Ramos (cell line): ENCODE data around the gene SH2D4B.

ENCODE experiments used
- in situ Hi-C: fragments of 300-500 bp; cut with MboI; formaldehyde crosslinking; loops from one replicate; pipeline ENCODE4 v1.14.3; 2022; ENCODE audit warnings: low sequenced_read_pairs; ENCODE audit not compliant: unreplicated experiment

The SH2D4B gene

DNA sequence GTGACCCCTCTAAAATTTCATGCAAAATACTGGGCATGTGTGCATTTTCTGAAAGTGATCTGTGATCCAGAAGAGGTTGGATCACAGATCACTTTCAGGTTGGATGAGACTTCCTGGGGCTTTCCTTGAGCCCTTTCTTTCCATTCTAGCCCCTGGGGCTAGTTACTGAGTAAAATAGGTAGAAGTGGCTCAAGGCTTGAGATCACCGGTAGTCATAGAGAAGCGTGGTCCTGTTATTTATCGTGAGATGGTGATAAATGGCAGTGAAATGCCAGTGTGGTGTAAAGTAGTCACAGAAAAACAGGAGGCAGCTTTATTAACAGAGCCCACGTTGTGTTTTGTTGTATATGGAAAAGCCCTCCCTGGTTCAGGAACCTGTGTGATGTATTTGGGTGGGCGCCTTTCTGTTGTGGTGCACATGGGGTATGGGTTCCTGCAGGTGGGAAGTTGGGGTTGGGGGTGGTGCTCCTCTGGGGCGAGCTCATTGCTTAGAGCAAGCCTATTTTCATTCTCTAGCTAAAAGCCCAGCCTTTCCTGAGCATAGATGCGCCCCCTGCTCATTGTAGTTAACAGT is 34.0 kb upstream of the SH2D4B start:
- in situ Hi-C loops = no loop called here

DNA sequence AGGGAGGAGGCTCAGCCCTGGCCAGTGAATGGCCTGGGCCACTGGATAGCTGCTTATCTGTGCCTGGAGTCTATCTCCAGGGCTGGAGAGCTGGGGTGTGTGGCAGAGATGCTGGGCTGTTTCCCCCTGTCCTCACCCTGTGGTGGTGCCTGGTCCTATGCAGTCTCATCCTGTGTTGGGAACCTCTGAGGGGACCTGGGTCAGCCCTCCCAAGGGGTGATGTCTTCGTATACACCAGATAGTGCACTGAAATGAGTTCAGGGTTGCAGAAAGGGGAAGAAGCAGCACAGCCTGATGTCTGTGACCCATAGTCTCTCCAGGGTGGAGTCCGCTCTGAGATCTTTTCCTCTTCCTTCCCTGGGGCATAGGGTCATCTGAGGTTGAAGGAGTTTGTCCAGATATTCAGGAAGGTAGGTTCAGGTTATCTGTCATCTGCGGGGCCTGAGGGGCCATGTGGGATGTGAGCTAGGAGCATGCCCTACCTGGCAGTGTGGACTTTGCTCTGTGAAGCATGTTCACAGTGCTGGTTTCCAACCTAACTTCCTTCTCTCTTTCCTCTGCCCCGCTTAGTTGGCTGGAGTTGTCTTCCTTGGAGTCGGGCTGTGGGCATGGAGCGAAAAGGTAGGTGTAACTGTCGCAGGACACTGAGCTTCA is 33.4 kb upstream of the SH2D4B start:
- in situ Hi-C loops = no loop called here

- in situ Hi-C loops = loop anchor here (5.0 kb wide), 1 partner anchor 58 kb away; no protein-coding TSS in a partner anchor
Observed at GRCh38 chr10:80504897-80505465, 32.7 kb upstream of the SH2D4B start.

DNA sequence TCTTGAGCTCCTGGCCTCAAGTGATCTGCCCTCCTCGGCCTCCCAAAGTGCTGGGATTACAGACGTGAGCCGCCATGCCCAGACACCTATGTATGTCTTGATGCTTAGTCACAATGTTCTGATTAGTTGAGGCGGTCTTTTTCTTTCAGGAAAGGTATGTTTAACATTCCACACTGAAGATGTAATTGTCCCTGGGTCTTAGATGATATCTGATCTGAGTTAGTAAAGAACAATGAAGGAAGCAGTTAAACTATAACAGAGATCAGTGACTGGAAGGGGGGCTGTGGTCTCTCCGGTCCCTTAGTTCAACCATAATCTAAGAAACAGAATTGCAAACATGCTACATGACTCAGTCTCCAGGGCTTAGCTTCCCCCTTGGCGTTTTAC is 31.5 kb upstream of the SH2D4B start:
- in situ Hi-C loops = loop anchor here (5.0 kb wide), 1 partner anchor 59 kb away; no protein-coding TSS in a partner anchor

DNA sequence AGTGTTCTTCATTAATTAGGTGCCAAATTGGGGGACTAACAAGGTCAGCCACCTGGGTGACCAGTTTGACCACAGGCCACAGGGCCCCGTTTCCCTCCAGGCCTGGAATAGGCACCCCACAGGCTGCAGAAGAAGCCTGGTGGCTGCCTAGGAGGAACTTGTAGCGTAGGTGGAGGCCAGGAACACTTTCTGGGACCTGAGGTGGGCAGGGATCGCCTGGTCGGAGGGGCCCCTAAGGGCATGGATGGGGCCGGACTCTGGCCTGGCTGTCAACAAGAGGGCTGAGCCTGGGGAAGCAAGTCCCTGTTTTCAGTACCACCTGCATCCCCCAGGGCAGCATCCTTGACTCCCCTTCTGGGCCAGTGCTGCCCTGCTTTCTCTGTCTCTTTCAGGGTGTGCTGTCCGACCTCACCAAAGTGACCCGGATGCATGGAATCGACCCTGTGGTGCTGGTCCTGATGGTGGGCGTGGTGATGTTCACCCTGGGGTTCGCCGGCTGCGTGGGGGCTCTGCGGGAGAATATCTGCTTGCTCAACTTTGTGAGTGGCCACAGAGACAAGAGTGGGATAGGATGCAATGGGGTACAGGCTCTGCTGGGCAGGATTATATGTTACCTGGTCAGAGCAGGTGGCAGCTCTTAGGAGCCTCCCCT is 30.7 kb upstream of the SH2D4B start:
- in situ Hi-C loops = loop anchor here (5.0 kb wide), 1 partner anchor 60 kb away; no protein-coding TSS in a partner anchor

GRCh38 chr10:80509108-80509402 is 28.6 kb upstream of the SH2D4B start:
- in situ Hi-C loops = loop anchor here (5.0 kb wide), 1 partner anchor 62 kb away; no protein-coding TSS in a partner anchor

GRCh38 chr10:80509403-80510161 is 28.1 kb upstream of the SH2D4B start:
- in situ Hi-C loops = loop anchor here (5.0 kb wide), 1 partner anchor 62 kb away; no protein-coding TSS in a partner anchor

- in situ Hi-C loops = no loop called here
Observed at GRCh38 chr10:80512031-80512526, 25.6 kb upstream of the SH2D4B start.

DNA sequence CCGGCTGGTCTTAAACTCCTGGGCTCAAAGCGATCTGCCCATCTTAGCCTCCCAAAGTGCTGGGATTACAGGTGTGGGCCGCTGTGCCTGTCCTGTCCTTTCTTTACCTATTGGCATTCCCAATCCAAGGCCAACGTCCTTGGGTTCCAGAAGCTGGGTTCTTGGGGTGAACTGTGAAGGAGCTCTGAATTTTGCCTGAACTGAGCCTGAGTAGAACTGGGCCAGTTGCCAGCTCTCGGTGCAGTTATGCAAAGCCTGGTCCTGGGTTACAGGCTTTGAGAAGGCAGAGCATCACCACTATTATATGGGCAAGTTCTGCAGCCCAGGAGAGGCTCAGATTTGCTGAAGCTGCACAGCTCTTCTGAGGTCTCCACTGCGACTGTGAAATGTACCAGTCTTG is 24.6 kb upstream of the SH2D4B start:
- in situ Hi-C loops = no loop called here

- in situ Hi-C loops = no loop called here
Observed at GRCh38 chr10:80515511-80515910, 22.2 kb upstream of the SH2D4B start.

- in situ Hi-C loops = no loop called here
Observed at GRCh38 chr10:80515941-80516340, 21.8 kb upstream of the SH2D4B start.

- in situ Hi-C loops = no loop called here
Observed at GRCh38 chr10:80516506-80517075, 21.1 kb upstream of the SH2D4B start.

- in situ Hi-C loops = no loop called here
Observed at GRCh38 chr10:80517416-80518142, 20.1 kb upstream of the SH2D4B start.

DNA sequence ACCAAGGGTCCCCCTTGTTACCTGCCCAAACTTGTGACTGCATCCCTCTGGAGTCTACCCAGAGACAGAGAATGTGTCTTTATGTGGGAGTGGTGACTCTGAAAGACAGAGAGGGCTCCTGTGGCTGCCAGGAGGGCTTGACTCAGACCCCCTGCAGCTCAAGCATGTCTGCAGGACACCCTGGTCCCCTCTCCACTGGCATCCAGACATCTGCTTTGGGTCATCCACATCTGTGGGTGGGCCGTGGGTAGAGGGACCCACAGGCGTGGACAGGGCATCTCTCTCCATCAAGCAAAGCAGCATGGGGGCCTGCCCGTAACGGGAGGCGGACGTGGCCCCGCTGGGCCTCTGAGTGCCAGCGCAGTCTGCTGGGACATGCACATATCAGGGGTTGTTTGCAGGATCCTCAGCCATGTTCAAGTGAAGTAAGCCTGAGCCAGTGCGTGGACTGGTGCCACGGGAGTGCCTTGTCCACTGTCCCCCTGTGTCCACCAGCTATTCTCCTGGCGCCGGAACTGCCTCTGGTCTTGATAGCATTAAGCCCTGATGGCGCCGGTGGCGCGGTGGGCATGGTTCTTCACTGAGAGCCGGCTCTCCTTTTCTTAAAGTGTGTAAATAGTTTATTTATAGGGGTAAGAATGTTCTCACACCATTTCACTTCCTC is 19.4 kb upstream of the SH2D4B start:
- in situ Hi-C loops = no loop called here

DNA sequence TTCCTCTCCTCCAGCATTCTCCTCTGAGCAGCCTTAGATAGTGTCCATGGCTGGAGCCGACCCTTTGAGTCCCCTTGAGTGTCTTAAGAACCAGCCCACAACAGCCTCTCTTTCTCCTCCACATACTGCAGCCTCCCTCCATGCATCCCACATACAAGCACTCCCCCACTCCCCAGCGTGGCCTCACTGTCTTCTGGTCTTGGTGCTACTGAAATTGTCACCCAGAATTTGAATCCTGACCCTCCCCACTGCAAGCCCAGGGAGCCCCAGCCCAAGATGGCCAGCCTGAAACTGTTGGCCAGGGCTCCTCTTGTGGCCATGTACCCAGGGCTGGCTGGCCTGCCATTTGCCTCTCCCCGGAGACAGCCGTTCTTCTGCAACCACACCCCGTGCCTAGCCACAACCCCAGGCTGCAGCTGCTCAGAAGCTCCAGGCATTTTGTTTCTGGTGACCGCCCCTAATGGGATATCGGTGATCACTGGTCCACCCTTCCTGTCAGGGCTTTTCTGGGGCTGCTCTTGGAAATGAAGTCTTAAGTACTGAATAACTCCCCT is 18.8 kb upstream of the SH2D4B start:
- in situ Hi-C loops = no loop called here

DNA sequence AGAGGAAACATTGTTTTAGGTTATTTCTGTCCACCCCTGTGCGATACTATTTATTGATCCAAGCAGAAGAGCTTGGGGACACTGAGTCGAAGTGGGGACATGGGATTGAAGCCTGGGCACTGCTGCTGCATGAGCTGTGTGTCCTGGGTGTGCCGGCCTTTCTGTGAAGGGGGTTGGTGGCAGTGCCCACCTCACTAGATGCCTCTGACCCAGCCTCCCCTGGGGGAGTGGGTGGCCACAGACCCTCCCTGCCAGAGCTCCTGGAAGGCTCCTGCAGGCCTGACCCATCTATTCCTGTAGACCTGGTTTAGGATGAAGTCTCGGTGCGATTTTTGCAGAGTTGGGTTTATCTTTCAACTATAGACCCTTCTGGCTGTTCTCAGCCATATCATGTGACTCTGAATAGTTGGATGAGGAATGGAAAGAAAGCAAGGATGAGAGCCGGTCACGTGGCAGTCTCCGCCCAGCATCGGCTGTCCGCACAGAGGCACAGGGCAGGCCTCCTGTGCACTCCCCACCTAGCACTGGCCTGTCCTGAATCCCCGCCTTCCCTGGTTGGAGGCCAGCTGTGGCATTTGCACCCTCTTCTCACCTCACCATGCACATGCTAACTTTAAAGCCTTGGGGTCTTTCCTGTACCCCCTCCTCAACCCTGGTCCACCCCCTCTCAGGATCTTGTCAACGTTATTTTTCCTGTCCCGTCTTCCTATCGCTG is 17.6 kb upstream of the SH2D4B start:
- in situ Hi-C loops = no loop called here

DNA sequence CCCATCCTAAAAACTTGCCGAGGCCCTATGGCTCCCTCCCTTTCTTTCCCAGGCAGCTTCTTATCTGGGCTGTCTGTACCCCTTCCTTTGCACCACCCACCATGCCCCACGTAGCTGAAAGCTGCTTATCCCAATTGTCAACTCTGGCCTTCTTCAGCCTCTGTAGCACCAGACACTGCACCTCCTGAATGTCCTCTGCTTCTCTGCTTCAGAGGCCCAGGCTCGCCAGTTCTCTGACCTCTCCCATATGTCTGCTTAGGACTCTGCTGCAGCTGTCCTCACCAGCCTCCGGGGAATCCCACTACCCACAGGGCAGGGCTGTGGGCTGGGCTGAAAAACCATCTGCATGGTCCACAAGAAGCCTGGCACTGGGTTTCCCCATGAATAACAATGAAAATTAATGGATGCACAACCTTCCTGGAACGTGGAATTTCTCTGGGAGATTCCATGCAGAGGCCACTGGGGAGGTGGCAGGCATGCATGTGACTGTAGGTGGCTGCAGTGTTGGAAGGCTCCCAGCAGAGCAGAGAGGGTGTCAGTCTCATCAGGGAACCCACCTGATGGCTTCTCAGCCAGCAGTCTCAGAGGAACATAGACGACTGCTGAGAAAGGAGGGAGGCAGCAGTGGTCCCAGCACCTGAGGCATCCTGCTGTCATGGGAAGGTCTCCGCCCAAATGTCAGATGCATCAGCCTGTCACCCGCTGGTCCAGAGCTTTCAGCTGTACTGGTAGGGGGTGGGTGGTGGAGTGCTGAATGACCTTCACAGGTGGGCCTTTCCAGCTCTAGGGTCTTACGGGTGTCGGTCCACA is 16.8 kb upstream of the SH2D4B start:
- in situ Hi-C loops = no loop called here
